ENCODE measurements around the gene CARD9.

DNA sequence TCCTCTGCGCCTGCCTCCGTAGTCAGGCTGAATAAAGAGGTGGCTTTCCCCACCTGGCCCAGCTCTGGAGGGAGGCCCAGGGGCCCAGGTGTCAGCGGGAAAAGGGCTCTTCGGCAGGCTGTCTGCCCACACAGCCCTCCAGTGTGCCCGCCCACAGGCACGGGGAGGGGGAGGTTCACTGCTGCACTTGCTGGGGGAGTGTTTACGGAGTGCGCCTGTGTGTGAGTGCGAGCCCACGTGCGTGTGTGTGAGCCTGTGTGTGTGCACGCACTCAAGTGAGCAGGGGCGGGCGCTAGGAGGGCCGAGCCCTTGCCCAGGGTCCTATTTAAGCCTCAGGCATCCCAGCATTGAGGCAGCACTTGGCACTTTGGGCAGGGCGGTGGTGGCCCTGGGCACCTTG, 20.8 kb downstream of the CARD9 start:
- TF ChIP-seq, protein P1, sequence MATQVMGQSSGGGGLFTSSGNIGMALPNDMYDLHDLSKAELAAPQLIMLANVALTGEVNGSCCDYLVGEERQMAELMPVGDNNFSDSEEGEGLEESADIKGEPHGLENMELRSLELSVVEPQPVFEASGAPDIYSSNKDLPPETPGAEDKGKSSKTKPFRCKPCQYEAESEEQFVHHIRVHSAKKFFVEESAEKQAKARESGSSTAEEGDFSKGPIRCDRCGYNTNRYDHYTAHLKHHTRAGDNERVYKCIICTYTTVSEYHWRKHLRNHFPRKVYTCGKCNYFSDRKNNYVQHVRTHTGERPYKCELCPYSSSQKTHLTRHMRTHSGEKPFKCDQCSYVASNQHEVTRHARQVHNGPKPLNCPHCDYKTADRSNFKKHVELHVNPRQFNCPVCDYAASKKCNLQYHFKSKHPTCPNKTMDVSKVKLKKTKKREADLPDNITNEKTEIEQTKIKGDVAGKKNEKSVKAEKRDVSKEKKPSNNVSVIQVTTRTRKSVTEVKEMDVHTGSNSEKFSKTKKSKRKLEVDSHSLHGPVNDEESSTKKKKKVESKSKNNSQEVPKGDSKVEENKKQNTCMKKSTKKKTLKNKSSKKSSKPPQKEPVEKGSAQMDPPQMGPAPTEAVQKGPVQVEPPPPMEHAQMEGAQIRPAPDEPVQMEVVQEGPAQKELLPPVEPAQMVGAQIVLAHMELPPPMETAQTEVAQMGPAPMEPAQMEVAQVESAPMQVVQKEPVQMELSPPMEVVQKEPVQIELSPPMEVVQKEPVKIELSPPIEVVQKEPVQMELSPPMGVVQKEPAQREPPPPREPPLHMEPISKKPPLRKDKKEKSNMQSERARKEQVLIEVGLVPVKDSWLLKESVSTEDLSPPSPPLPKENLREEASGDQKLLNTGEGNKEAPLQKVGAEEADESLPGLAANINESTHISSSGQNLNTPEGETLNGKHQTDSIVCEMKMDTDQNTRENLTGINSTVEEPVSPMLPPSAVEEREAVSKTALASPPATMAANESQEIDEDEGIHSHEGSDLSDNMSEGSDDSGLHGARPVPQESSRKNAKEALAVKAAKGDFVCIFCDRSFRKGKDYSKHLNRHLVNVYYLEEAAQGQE (IDR thresholded peaks at IDR 0.05; ENCODE audit: low read depth, low read length), result no peak
- TF ChIP-seq, protein P2, sequence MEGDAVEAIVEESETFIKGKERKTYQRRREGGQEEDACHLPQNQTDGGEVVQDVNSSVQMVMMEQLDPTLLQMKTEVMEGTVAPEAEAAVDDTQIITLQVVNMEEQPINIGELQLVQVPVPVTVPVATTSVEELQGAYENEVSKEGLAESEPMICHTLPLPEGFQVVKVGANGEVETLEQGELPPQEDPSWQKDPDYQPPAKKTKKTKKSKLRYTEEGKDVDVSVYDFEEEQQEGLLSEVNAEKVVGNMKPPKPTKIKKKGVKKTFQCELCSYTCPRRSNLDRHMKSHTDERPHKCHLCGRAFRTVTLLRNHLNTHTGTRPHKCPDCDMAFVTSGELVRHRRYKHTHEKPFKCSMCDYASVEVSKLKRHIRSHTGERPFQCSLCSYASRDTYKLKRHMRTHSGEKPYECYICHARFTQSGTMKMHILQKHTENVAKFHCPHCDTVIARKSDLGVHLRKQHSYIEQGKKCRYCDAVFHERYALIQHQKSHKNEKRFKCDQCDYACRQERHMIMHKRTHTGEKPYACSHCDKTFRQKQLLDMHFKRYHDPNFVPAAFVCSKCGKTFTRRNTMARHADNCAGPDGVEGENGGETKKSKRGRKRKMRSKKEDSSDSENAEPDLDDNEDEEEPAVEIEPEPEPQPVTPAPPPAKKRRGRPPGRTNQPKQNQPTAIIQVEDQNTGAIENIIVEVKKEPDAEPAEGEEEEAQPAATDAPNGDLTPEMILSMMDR (IDR thresholded peaks at IDR 0.05), result no peak
- TF ChIP-seq TAF1 (IDR thresholded peaks at IDR 0.05; ENCODE audit: borderline replicate concordance, low read depth, low read length) (no peak), POLR2AphosphoS5 (IDR thresholded peaks at IDR 0.05; ENCODE audit: low read depth, low read length) (no peak)

Measured in SK-N-SH (cell line).